ENCODE measurements around the gene ABCF2. TPM values are rescaled to one million over a fixed set of nuclear protein-coding genes. Genes with fewer than 3 reads are reported as not detected.
A peak's percentile ranks its signal among the peaks of the same experiment; 100 is the strongest.

The ABCF2 gene
- total and polyA plus RNA-seq, 10 donors, result 9.2 to 30.0 (median 27.0) TPM

- H3K4me3 ChIP-seq, result no peak overlapping the region
- DNase-seq, result no peak
- no peaks in the 10 kb centered on the region for H3K9me3 ChIP-seq
- TF ChIP-seq POLR2AphosphoS5 (IDR thresholded peaks at IDR 0.05), result no peak
- TF ChIP-seq POLR2A (IDR thresholded peaks at IDR 0.05), result no peak
- TF ChIP-seq CTCF (IDR thresholded peaks at IDR 0.05 in 8 of 11, conservative IDR thresholded peaks at IDR 0.05 in 3 of 11), result no peak
- H3K36me3 ChIP-seq, result no peaks in the 10 kb centered on the region
- H3K27ac ChIP-seq, result peak overlapping the region in 5 of 8 donors; percentile 14 to 80 (median 75)
- peaks cover 3 to 68% (median 44%) of the 10 kb centered on the region in 6 donors for H3K4me1 ChIP-seq
- WGBS, 5 donors, result 62 to 81% (median 78%) methylated on average over 4 to 9 of the region's 9 CpGs
- intact Hi-C loops (cut with DNase I; ENCODE audit: low total_unique reads), result no loop called here
- H3K27me3 ChIP-seq (replicated peaks in 1 of 7), result peaks cover 0 to 39% (median 0%) of the 10 kb centered on the region in 7 donors
Observed at GRCh38 chr7:151274396-151274795, 47.4 kb upstream of the ABCF2 start.

- no peak for TF ChIP-seq POLR2A (IDR thresholded peaks at IDR 0.05)
- peak in 1 of 3 donors; percentile 57 for TF ChIP-seq POLR2AphosphoS5 (IDR thresholded peaks at IDR 0.05)
- no peak for TF ChIP-seq CTCF (IDR thresholded peaks at IDR 0.05 in 8 of 11, conservative IDR thresholded peaks at IDR 0.05 in 3 of 11)
- peaks cover 0 to 36% (median 0%) of the 10 kb centered on the region in 7 donors for H3K27me3 ChIP-seq (replicated peaks in 1 of 7)
- H3K27ac ChIP-seq, result peak overlapping the region in 5 of 8 donors; percentile 14 to 80 (median 75)
- H3K36me3 ChIP-seq, result no peaks in the 10 kb centered on the region
- 57 to 76% (median 70%) methylated on average over 5 to 9 of the region's 9 CpGs for WGBS, 5 donors
- intact Hi-C loops (cut with DNase I; ENCODE audit: low total_unique reads), result no loop called here
- peaks cover 3 to 68% (median 44%) of the 10 kb centered on the region in 6 donors for H3K4me1 ChIP-seq
- H3K4me3 ChIP-seq, result no peak overlapping the region
- no peaks in the 10 kb centered on the region for H3K9me3 ChIP-seq
- DNase-seq, result peak; percentile 88
Observed at GRCh38 chr7:151273651-151274390, 46.8 kb upstream of the ABCF2 start.

- Histone ChIP-seq H3K4me1 (peaks cover 3 to 68% (median 44%) of the 10 kb centered on the region in 6 donors), H3K27me3 (replicated peaks in 1 of 7) (peaks cover 0 to 34% (median 0%) of the 10 kb centered on the region in 7 donors), H3K9me3 (no peaks in the 10 kb centered on the region), H3K4me3 (no peak overlapping the region), H3K36me3 (no peaks in the 10 kb centered on the region), H3K27ac (peak overlapping the region in 5 of 8 donors; percentile 59 to 80 (median 75))
- WGBS, 5 donors, result 87 to 95% (median 92%) methylated on average over 7 of the region's 7 CpGs
- TF ChIP-seq CTCF (IDR thresholded peaks at IDR 0.05 in 8 of 11, conservative IDR thresholded peaks at IDR 0.05 in 3 of 11) (no peak), POLR2A (IDR thresholded peaks at IDR 0.05) (no peak), POLR2AphosphoS5 (IDR thresholded peaks at IDR 0.05) (no peak)
- DNase-seq, result no peak
- intact Hi-C loops (cut with DNase I; ENCODE audit: low total_unique reads), result no loop called here
Observed at GRCh38 chr7:151272877-151273276, 45.9 kb upstream of the ABCF2 start.

GRCh38 chr7:151272405-151272804 is 45.4 kb upstream of the ABCF2 start:
- peak overlapping the region in 6 of 8 donors; percentile 29 to 80 (median 71) for H3K27ac ChIP-seq
- peaks cover 3 to 65% (median 41%) of the 10 kb centered on the region in 6 donors for H3K4me1 ChIP-seq
- peaks cover 0 to 29% (median 0%) of the 10 kb centered on the region in 7 donors for H3K27me3 ChIP-seq (replicated peaks in 1 of 7)
- H3K4me3 ChIP-seq, result no peak overlapping the region
- TF ChIP-seq POLR2AphosphoS5 (IDR thresholded peaks at IDR 0.05) (no peak), POLR2A (IDR thresholded peaks at IDR 0.05) (no peak), CTCF (IDR thresholded peaks at IDR 0.05 in 8 of 11, conservative IDR thresholded peaks at IDR 0.05 in 3 of 11) (no peak)
- no peak for DNase-seq
- H3K36me3 ChIP-seq, result no peaks in the 10 kb centered on the region
- 74 to 86% (median 82%) methylated on average over 10 of the region's 10 CpGs for WGBS, 5 donors
- H3K9me3 ChIP-seq, result no peaks in the 10 kb centered on the region
- intact Hi-C loops (cut with DNase I; ENCODE audit: low total_unique reads), result no loop called here

All from spleen (tissue), 11 donors.